Amygdala (tissue), 56 donors: Measurements from ENCODE around the gene KCNA10.
"Not testable (repeated sequence)": the region's sequence is repeated elsewhere in the genome, so short reads cannot be mapped to it uniquely, and the experiment has no call there.

Experiments used
- DNase-seq, 56 donors: peaks; one replicate each; lab custom pipeline; 2025; lab: John Stamatoyannopoulos, UW

Gene KCNA10

DNA sequence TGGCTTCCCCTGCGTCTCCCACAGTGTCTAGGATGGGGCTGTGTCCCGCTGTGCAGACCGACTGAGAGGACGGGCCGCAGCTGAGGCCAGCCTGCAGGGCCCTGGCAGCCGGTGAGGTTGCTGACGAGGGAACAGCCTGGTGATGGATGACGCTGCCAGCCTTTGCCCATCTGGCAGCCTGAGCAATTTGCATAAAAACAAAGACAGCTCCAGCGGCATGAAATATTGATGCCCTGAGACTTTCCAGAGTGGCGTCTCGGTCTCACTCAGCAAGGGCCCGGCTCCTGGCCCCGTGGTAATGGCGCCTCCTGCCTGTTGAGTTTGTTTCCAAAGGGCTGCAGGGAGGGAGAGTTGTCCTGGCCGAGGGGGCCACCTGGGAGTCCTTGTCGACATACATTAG is 19.1 kb upstream of the KCNA10 start:
- peak in 48 of 56 donors; percentile 1 to 87 (median 39) for DNase-seq

DNA sequence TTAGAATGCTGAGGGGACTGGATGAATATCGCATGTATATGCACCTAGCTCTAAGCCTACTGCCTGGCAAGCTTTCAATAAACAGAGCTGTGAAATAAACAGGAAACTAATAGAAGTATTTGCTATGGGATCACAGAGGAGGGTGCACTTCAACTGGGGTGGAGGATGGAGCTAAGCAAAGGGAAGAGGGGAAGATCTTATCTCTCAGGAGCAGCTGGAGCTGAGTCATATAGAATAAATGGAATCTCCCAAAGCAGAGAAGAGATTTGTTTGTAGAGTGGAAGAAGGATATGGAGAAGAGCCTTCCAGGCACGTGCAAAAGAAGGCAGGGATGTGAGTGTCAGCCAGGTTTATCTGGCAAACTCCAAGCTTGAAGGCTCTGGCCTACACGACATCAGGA is 17.0 kb upstream of the KCNA10 start:
- DNase-seq, result no peak

DNA sequence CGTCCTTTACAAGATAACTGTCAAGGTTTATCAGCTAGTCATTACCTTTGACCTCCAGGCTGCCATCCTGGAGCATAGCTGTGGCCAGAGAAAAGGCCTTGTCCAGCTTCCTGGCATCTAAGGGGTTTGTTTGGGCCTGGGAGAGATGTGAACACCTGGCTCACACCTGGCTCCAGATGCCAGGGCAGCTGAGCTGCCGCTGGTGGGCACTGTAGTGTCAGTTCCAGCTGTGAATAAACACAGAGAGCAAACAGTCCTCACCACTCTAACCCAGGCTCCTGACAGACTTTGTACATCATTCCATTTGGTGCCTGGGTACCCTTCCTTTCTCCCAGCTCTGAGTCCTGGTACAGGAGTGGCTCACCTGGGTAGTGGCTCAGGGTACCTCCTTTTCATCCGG is 14.3 kb upstream of the KCNA10 start:
- DNase-seq, result no peak

DNA sequence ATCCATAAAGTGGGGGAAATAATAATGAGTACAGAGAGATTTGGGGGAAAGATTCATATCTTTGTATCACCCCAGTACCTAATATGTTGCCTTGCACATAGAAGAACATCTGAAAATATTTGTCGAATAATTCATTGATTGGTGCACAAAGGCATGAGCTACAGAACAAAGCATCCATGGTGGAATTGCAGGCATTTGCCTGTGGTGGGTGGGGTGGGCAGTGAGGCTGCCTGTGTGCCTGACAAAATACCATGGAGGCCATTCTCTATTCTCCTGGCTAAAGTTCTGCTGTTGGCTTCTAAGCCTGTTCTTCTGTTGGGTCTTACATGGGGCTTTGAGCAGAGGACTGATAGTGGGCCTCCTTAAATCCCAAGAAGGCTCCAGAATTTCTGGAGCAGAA is 10.0 kb upstream of the KCNA10 start:
- no peak for DNase-seq

DNA sequence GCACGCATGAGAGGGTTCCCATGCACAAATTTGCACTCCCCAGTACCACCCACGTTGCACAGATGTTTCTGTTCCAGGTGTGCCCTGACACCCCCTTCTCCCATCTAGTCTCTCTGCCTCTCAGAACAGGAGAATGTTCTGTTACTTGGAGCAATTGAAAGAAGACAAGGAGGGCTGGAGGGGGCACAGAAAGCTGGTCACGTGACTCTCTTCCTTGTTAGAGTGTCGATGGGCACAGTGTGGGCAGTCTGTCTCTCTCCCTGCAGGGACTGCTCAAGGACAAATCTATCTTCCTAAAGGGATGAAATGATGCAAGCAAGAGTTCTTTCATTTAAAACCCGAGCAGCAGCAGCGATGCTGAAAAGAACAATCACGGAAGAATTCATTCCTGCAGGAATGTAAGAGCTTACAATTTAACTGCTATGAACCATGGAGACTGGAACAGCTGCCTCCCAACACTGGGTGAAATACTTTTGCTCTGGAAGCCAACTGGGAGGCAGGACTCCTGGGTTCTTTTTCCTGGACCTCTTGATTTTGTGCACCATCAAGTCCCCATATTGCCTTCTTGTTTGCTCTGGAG is 7.3 kb upstream of the KCNA10 start:
- peak in 1 of 56 donors; percentile 10 for DNase-seq

DNA sequence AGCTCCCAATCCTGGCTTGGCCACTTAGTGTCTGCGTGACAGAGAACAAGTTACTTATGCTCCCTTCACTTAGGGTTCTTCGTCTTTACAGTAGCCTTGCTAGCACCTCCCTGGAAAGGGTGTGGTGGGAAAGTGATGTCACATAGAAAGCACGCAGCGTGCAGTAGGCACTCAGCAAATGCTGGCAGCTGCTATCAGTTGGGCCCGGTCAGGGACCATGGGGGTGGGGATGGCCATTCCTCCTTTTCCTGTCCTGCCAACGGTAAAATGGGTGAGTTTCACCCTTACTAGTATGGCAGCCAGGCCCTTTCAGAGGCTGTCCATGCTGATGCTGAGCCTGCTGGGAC is 6.2 kb upstream of the KCNA10 start:
- no peak for DNase-seq

DNA sequence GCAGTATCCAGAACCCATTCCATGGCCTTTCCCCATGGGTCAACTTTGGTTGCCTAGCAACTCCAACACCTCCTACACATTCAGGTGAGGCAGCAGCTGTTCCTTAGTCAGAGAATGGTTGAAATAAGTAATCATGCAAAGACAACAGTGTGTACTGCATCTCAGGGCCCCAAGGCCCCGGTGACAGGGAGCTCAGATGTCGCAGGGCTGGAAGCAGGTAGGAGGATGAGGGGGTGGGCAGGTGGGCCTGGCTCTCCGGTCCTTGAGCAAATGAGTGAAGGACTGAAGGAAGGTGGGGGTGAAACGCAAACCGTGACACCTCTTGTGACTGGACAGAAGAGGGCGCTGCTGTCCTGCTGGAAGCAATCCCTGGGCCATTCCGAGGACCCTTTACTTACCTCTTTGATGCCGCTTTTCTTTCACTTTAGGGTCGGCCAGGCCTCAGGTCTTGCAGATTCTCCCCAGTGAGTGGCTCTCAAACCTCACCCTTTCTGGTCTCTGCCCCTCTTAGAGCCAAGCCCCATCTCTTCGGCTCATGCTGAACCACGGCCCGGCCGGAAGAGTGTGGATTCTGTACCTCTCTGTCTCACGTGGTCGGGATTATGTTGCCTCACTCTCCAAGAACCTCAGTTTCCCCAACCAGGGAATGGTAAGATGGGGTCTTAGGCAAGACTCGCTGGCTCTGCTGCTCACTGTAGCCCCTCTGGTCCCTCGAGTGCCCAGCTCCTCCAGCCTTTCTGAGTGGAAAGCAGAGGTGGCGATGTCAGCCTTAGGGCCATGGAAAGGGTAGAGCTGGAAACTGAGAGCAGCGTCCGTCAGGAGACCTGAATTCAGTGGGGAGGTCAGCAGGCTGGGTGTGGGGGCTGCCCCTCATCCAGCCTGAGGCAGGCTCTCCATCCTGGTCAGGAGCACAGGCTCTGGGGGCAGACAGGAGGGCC is 5.6 kb upstream of the KCNA10 start:
- peak in 50 of 56 donors; percentile 5 to 72 (median 36) for DNase-seq

DNA sequence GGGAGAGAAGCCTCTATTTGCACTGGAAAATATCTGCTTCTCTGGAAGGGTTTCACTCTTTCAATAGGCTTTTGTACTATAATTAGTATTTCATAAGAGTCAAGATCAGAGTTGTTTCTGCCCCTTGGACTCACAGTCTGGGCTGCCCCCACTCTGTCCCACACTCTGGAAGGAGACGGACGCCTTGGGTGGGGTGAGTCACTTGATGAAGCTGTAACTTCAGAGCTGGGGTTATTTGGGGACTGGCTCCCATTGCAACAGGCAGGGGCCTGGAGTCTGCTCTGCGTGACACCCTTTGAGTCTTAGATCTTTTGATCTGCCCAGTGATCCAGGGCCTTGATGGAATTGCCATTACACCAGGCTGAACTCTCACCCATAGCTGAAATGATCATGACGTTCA is 4.0 kb upstream of the KCNA10 start:
- DNase-seq, result no peak

DNA sequence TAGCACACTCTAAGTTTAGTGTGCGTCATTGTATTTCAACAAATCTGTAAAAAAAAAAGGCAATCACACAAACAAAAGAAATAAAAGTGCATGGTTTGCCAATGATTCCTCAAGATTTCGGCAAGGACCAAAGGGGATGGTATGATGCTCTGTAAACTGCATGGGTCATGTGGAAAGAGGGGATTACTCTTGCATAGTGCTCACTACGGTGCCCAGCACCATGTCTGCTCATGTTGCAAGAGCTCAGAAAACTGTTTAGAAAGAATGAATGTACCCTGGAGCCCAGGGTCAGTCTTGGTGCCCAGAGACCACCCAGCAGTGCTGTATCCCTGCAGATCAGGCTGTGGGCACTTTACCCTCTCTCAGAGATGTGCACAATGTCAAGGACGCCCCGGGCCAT is 3.6 kb upstream of the KCNA10 start:
- no peak for DNase-seq

DNA sequence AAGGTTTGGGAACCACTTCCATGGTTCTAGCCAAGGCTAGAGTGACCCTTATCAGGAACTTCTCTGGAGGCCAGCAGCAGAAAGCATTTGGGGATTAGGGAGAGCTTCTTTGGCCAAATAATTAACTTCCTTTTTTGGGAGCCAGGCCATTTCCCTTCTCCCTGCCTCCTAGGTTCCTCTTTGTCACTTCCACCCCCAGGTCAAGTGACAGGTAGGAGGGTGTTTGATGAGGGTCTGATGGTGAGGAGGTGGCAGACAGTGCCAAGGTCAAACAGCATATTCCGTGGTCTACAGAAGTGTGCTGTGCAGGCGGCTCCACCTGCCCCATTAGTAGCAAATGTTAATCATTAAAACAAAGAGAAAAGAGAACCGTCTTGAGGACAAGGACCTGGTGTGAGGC is 1.9 kb upstream of the KCNA10 start:
- no peak for DNase-seq

DNA sequence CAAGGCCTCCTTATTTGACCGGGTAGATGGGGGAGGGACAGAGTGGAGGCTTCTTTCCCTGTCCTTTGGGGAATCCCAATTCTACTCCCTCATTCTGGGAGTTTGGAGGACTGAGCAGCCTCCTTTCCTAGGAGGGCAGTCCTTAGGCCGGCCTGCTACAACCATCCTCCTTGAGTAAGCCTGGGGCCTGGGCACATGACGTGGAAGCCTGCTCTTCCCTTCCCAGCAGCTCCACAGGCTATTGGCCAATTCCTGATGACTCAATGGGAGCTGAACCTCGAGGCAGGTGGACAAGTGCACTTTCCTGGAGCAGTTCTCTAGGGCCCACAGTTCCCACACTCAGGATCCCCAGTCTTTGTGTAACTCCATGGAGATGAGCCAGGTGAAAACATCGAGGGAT is 3.1 kb downstream of the KCNA10 start:
- DNase-seq, result no peak

DNA sequence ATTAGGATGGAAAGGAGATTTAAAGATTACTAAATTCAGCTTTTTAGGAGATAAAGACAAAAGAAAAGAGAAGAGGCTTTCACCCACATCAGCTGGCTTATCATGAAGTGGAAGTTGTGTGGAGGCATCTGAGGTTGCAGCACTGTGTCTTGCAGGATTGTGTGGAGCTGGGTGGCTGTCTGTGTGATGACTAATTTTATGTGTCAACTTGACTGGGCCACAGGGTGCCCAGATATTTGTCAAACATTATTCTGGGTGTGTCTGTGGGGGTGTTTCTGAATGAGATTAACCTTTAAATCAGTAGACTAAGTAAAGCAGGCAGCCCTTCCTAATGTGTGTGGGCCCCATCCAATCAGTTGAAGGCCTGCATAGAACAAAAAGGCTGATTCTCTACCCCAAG is 3.9 kb downstream of the KCNA10 start:
- DNase-seq, result no peak

DNA sequence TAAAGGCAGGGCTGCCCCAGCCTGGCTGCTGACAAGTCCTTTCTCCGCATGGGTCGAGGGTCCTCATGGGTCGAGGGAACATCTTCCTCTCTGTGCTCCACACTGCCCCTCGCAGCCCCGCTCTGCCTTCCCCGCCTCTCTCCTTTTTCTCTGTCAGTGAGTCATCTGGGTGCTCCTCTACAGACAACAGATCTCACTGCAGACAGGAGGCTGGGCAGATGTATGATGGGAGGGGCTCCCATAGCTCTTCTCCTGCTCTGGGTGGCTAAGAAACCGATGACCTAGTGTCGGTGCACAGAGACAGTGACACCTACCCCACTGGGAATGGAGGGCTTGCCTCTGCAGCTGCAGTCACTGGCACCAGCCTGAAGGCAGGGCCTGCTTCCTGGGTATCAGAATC is 5.5 kb downstream of the KCNA10 start:
- DNase-seq, result peak in 1 of 56 donors; percentile 28

DNA sequence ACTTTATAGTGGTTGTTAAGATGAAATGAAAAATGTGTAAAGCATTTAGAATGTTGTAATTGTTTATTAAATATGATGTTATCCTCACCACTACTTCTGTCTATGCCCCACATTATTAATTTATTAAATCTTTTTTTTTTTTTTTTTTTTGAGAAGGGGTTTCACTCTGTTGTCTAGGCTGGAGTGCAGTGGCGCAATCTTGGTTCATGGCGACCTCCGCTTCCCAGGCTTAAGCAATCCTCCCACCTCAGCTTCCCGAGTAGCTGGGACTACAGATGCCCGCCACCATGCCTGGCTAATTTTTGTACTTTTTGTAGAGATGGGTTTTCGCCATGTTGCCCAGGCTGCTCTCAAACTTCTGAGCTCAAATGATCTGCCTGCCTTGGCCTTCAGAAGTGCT is 7.5 kb downstream of the KCNA10 start:
- DNase-seq, result no peak

DNA sequence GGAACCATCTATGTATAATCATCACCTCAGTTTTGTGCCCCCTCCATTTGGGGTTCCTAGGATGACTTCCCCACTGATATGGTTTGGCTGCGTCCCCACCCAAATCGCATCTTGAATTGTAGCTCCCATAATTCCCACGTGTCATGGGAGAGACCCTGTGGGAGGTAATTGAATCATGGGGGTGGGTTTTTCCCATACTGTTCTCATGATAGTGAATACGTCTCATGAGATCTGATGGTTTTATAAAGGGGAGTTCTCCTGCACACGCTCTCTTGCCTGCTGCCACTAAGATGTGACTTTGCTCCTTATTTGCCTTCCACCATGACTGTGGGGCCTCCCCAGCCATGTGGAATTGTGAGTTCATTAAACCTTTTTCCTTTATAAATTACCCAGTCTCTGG is 8.1 kb downstream of the KCNA10 start:
- DNase-seq, result not testable (repeated sequence)

DNA sequence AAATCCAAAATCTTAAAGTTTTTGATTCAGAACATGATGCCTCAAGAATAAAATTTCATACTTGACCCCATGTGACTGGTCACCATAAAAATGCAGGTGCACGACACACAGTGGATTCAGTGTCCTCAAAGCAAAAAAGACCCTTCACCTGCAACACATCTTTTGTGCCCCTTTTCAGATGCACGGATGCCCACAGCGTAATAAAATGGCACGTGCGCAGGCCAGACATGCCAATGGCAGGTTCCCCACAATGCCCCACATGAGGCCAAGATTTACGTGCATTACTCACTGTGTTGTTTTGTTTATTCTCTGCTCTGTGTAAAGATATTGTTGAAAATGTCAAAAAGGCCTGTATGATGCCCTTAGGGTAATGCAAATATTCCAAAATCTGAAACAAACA is 9.3 kb downstream of the KCNA10 start:
- no peak for DNase-seq

DNA sequence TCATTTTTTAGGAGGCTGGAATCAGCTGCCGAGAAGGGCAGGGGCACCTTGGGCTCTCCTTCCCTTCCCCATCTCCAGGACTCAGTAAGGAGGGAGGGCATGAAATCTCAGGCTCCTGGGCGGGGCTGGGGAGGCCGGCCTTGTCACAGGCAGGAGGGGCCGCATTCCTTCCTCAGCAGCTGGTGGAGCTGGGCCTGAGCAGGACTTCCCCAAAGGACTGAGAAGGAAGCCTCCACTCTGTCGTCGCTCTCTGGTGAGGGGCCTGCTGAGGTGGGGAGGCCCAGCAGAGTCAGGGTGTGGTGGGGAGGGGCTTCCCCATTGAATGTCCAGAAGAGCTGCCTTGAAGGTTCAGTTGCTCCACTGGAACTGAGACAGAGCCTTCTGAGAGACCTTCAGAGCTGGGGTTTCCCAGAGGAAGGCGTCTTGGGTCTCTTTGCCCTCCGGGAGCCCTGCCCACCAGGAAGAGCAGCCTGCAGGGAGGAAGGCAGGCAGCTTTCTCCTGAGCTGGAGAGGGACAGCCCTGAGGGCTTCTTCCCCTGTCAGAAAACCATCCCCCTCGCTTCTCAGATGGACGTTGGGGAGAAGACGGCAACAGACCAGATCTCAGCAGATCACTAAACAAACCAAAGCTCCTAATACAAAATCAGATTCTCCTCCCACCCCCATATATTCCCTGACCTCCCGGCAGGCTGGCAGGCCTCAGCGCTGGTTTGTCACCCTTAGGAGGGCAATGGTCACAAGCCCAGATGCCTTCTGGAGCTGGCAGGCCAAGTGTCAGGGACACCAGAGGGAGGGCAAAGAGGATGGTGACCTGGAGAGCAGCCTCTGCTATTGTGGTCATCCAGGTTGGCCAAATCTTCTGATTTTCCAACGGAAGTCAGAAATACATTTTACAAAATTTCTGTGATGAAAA is 10.7 kb downstream of the KCNA10 start:
- no peak for DNase-seq

DNA sequence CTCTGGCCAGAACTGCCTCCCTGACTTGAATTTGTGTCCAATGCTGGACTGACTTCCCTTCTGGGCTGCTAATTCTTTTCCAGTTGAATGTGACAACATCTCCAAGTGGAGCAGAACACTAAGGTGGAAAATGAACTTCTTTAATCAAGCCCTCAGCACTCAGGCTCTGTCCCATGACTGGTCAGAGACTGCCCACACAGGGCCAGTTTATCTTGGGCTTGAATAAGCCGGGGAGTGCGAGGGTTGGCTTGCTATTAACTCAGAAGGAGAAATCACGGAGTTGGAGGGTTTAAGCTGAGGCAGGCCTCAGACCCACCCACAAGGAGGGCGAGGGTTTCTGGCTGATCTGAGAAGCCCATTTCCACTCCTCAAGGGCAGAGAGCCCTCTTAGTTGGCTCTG is 12.4 kb downstream of the KCNA10 start:
- DNase-seq, result no peak

DNA sequence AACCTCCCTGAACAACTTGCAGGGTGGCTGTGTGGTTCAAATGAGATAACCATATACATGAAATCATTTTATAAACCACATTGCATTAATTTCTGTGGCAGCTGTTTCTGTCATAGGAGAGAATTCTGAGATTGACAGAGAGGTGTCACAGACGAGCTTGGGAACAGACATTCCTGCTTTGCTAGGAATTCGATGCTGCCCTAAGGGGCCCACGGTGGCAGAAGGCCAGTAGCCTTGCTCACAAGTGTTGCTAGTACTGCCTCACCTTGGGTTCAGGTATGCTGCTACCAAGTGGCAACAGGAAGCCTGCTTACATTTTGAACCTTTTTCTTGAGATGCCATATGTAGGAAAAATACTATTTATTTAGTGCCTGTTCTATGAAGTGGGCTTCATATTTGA is 13.4 kb downstream of the KCNA10 start:
- no peak for DNase-seq

DNA sequence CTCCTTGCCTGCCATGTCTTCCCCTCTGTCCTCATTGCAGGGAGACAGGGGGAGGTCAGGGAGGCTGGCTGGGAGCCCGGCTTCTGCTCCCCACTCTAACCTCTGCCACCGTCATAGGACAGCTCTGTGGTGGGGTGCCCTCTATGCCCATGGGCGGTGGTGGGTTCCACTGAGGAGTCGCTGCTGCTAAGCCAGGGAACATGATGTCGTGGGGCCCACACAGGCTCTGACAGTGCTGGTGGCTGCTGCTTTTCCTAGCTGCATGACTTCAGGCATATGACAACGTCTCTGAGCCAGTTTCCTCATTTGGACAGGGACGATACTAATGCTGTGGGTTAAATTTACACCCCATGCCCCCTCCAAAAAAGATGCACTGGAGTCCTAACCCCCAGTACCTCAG is 14.7 kb downstream of the KCNA10 start:
- DNase-seq, result no peak

DNA sequence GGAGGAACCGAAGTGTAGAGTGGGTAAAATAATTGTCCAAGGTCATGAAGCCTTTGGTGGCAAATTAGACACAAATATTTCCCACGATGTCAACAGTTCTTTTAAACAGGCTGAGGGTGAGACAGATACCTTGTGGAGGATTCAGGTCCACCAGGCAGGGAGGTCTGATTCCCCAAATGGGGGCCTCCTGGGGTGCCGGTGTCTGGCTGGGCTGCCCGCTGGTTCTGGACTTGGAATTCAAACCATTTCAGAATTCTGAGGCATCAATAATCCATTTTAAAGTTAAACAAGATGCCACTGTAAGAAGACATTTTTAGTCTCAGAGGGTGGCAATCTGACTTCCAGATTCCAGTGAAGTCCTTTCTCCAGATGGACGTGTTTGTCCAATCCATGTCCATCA is 15.5 kb downstream of the KCNA10 start:
- DNase-seq, result no peak
